Esophagus muscularis mucosa (tissue), 4 donors: ENCODE data around the gene TAC4. TPM values are rescaled to one million over a fixed set of nuclear protein-coding genes. Genes with fewer than 3 reads are reported as not detected.

ENCODE experiments used
- DNase-seq: peaks from one replicate; pipeline ENCODE4 v3.0.0-alpha.2; 2017; ENCODE audit errors: extremely low spot score
- H3K27ac ChIP-seq, 4 donors: fragments of 200-600 bp; sonication (generic); replicated peaks in 1 of 4; 1 replicate in 3 of 4; 2 replicates in 1 of 4; pipeline ENCODE4 v1.5.1; 2016 to 2019; ENCODE audit warnings: mild to moderate bottlenecking in 1 of 4
- H3K27me3 ChIP-seq, 4 donors: fragments of 200-600 bp; sonication (generic); one replicate each; pipeline versions ENCODE4 v1.5.1 to v1.6.0; 2016 to 2019
- H3K36me3 ChIP-seq, 4 donors: fragments of 200-600 bp; sonication (generic); one replicate each; pipeline ENCODE4 v1.5.1; 2016 to 2019
- H3K4me1 ChIP-seq, 4 donors: fragments of 200-600 bp; sonication (generic); one replicate each; pipeline ENCODE4 v1.5.1; 2016 to 2019
- H3K4me3 ChIP-seq, 4 donors: fragments of 200-600 bp; sonication (generic); 1 replicate in 2 of 4; 2 replicates in 2 of 4; pipeline ENCODE4 v1.5.1; 2016 to 2019; ENCODE audit warnings: mild to moderate bottlenecking in 4 of 4, moderate library complexity in 1 of 4
- H3K9me3 ChIP-seq, 4 donors: fragments of 200-600 bp; sonication (generic); 1 replicate in 3 of 4; 2 replicates in 1 of 4; pipeline ENCODE4 v1.5.1; 2016 to 2019
- EP300 ChIP-seq: sonication (generic); formaldehyde crosslinking; IDR thresholded peaks from one replicate; pipeline ENCODE4 v1.6.1; 2017; ENCODE audit warnings: antibody characterized with exemption
- POLR2A ChIP-seq: fragments of 450-650 bp; IDR thresholded peaks from one replicate; pipeline ENCODE4 v1.6.1; 2017; ENCODE audit warnings: antibody characterized with exemption, moderate library complexity, mild to moderate bottlenecking, low read depth
- POLR2AphosphoS5 ChIP-seq, 2 donors: sonication (generic); formaldehyde crosslinking; IDR thresholded peaks; one replicate each; pipeline ENCODE4 v1.6.1; 2017; ENCODE audit warnings: antibody characterized with exemption in 2 of 2
- WGBS: methylation state at CpG from one replicate; pipeline ENCODE4 v1.1.5; 2018; 5-methylcytosine and 5-hydroxymethylcytosine counted together
- intact Hi-C: fragments of 100-400 bp; cut with DNase I; formaldehyde crosslinking; loops from one replicate; pipeline ENCODE4 v1.15.1; 2023
- total RNA-seq, 4 donors: library from RNA; depleted of rRNA; stranded (reverse); fragments of >200 nt; gene quantifications; one replicate each; pipeline versions ENCODE4 v1.1.0 to v1.2.1, GENCODE V29; 2016
- TF ChIP-seq, protein P1 (sequence below), 3 experiments: fragments of 200-600 bp in 2 of 3; fragments of 450-650 bp in 1 of 3; sonication (generic) in 2 of 3; IDR thresholded peaks; one replicate each; pipeline ENCODE4 v1.5.1; 2017 to 2019; ENCODE audit warnings: antibody characterized with exemption in 3 of 3, mild to moderate bottlenecking in 2 of 3, moderate library complexity in 1 of 3

The TAC4 gene
- total RNA-seq, 4 donors from 2014 or later, result not detected

DNA sequence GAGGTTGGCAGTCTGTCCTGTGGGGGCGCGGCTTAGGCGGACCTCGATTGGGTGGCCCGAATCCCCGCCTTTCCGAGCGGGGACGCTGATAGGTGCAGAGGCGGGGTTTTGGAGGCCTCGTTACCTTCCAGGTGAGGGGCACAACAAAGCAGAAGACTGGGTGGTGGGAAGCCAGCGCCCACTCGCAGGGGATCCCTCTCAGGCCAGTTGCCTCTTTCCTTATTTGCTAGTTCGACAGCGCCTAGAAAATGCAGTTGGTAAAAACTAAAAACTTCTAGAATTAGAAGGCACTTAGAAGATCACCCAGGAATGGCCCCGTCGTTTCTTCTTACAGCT lies 58.7 kb downstream of the TAC4 start:
- no peak for DNase-seq
- intact Hi-C loops, result no loop called here
- TF ChIP-seq POLR2AphosphoS5 (IDR thresholded peaks at IDR 0.05) (no peak), EP300 (no peak), POLR2A (no peak)
- TF ChIP-seq, protein P1, sequence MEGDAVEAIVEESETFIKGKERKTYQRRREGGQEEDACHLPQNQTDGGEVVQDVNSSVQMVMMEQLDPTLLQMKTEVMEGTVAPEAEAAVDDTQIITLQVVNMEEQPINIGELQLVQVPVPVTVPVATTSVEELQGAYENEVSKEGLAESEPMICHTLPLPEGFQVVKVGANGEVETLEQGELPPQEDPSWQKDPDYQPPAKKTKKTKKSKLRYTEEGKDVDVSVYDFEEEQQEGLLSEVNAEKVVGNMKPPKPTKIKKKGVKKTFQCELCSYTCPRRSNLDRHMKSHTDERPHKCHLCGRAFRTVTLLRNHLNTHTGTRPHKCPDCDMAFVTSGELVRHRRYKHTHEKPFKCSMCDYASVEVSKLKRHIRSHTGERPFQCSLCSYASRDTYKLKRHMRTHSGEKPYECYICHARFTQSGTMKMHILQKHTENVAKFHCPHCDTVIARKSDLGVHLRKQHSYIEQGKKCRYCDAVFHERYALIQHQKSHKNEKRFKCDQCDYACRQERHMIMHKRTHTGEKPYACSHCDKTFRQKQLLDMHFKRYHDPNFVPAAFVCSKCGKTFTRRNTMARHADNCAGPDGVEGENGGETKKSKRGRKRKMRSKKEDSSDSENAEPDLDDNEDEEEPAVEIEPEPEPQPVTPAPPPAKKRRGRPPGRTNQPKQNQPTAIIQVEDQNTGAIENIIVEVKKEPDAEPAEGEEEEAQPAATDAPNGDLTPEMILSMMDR (IDR thresholded peaks at IDR 0.05), result peak in 1 of 3 experiments; percentile 35
- Histone ChIP-seq H3K27me3 (no peaks in the 10 kb centered on the region), H3K9me3 (no peaks in the 10 kb centered on the region), H3K4me3 (peak overlapping the region; percentile 78 to 94 (median 86)), H3K4me1 (peaks cover 42 to 74% (median 67%) of the 10 kb centered on the region in 4 donors), H3K27ac (peak overlapping the region; percentile 23 to 99 (median 98)), H3K36me3 (peaks cover 0 to 27% (median 24%) of the 10 kb centered on the region in 4 donors)
- WGBS, result 2% methylated on average over 14 of the region's 17 CpGs

DNA sequence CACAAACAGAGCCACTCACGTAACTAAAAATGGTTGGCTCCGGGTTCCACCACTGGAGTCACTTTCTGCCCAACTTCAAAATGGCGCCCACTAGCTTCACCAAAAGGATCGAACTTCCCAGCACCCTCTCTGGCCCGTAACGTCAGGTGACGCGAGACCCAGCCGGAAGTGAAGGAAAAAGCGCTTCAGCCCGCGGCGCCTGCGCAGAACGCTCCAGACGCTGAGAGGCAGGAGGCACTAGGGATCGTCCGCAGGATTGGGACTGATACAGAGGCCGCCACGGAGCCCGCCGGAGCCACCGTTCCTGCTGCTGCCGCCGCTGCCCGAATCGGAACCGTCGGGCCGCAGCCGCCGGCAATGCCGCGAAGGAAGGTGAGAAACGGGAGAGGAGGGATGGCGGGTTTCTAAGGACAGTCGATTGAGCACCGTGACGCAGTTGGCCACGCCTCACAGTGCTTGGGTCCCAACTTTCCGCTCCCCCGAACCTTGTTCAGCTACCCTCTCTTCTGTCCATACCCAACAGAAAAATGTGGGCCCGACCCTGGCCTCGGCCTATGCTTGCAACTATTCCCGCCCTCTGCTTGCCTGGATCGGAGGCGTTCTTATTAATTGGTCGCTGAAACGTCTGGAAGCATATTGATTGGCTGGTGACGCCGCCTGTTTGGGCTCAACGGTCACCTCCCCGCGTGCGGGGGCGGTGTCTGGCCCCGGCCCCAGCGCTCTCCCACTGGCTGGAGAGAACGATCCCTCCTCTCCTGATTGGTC lies 59.2 kb downstream of the TAC4 start, which contains the start of gene KAT7:
TSS of gene KAT7 (plus strand) at position 204 of the 765 bp plus-strand sequence. CDS start at position 358, 154 bp downstream.
- intact Hi-C loops, result no loop called here
- DNase-seq, result peak; percentile 100

More for the DNA sequence above, 59.2 kb downstream of the TAC4 start, which contains the start of gene KAT7:
- no peaks in the 10 kb centered on the region for H3K27me3 ChIP-seq
- H3K4me3 ChIP-seq, result peak within 1 kb of the TSS; percentile 78 to 94 (median 86)
- peaks cover 0 to 22% (median 19%) of the 10 kb centered on the region in 4 donors for H3K36me3 ChIP-seq
- TF ChIP-seq POLR2AphosphoS5 (IDR thresholded peaks at IDR 0.05), result peak; percentile 96 to 99
- TF ChIP-seq EP300, result no peak
- TF ChIP-seq, protein P1 (IDR thresholded peaks at IDR 0.05), result peak in 1 of 3 experiments; percentile 11
- TF ChIP-seq POLR2A, result peak; percentile 86
- 2% methylated on average over 45 of the region's 59 CpGs for WGBS
- peak within 1 kb of the TSS; percentile 96 to 100 (median 99) for H3K27ac ChIP-seq
- peaks cover 44 to 74% (median 69%) of the 10 kb centered on the region in 4 donors for H3K4me1 ChIP-seq
- H3K9me3 ChIP-seq, result no peaks in the 10 kb centered on the region

Other genes starting within 250 kb of the TAC4 start
- 100 to 1,000 TPM; 156 to 304 (median 185) TPM for gene SPOP, start 170.0 kb downstream of the TAC4 start, total RNA-seq
- 10 to 100 TPM; 17.0 to 25.3 (median 18.4) TPM for gene SLC35B1, start 140.1 kb downstream of the TAC4 start, total RNA-seq
- gene FAM117A, start 83.9 kb downstream of the TAC4 start, total RNA-seq, result 10 to 100 TPM; 13.3 to 33.0 (median 24.8) TPM
- 10 to 100 TPM; 29.5 to 48.1 (median 43.4) TPM for gene KAT7, start 59.4 kb downstream of the TAC4 start, total RNA-seq
- not detected for gene DLX4, start 121.1 kb upstream of the TAC4 start, total RNA-seq
- under 1 TPM in 1 of 4 donors, not detected in 3; 0.32 TPM for gene DLX3, start 147.2 kb upstream of the TAC4 start, total RNA-seq
- gene ITGA3, start 208.0 kb upstream of the TAC4 start, total RNA-seq, result 10 to 100 TPM; 38.9 to 96.7 (median 58.6) TPM
- gene PDK2, start 247.3 kb upstream of the TAC4 start, total RNA-seq, result 100 to 1,000 TPM in 1 of 4 donors, 10 to 100 TPM in 3; 31.6 to 118 (median 61.4) TPM